Loucy (cell line): ENCODE measurements around the gene MORN4.

ENCODE experiments used
- CTCF ChIP-seq: fragments of 200-600 bp; sonication (generic); conservative IDR thresholded peaks from 2 replicates; pipeline ENCODE4 v1.5.1; 2014; ENCODE audit warnings: mild to moderate bottlenecking, antibody characterized with exemption, low read length
- EZH2phosphoT487 ChIP-seq: fragments of 200-600 bp; IDR thresholded peaks from 2 replicates; pipeline ENCODE4 v1.6.1; 2018; ENCODE audit warnings: antibody characterized with exemption, mild to moderate bottlenecking, moderate library complexity, borderline replicate concordance

GRCh38 chr10:97666992-97667391, 33.7 kb upstream of the MORN4 start:
- TF ChIP-seq CTCF: no peak
- TF ChIP-seq EZH2phosphoT487: no peak
